PC-9 (cell line): Measurements from ENCODE around the gene TMEM121B. TPM values are rescaled to one million over a fixed set of nuclear protein-coding genes. Genes with fewer than 3 reads are reported as not detected.

Experiments used
- BruUV-seq: library from RNA; stranded (reverse); fragments of 400-500 nt; replicated peaks from 2 replicates; lab custom pipeline; 2021; lab: Mats Ljungman, UMichigan
- CTCF ChIA-PET: fragments of 300-600 bp; sonication (Branson Sonifier 250); formaldehyde crosslinking; loops from one replicate; lab custom pipeline; 2022; ENCODE audit warnings: antibody characterized with exemption; lab: Charles Lee
- POLR2A ChIA-PET: fragments of 300-600 bp; sonication (Branson Sonifier 250); formaldehyde crosslinking; loops from one replicate; lab custom pipeline; 2022; ENCODE audit warnings: antibody characterized with exemption; ENCODE audit not compliant: unreplicated experiment; lab: Charles Lee
- DNase-seq, 2 experiments: peaks; one replicate each; pipeline versions ENCODE4 v3.0.0 to v3.0.0-alpha.2; 2015 to 2022; ENCODE audit warnings: mixed read lengths in 1 of 2
- H2AFZ ChIP-seq: fragments of 200-600 bp; sonication (generic); 2 replicates; pipeline ENCODE4 v1.8.1; 2017; ENCODE audit warnings: antibody characterized with exemption
- H3F3A ChIP-seq: fragments of 200-600 bp; sonication (generic); 2 replicates; pipeline ENCODE4 v1.8.1; 2017; ENCODE audit warnings: antibody characterized with exemption, mild to moderate bottlenecking, low read depth; ENCODE audit not compliant: insufficient read depth
- H3K27ac ChIP-seq: fragments of 200-600 bp; sonication (generic); 2 replicates; pipeline ENCODE4 v1.6.1; 2016; ENCODE audit warnings: mixed run types
- H3K27me3 ChIP-seq: fragments of 200-600 bp; sonication (generic); 2 replicates; pipeline ENCODE4 v1.6.1; 2016; ENCODE audit warnings: low read depth, mixed run types; ENCODE audit not compliant: insufficient read depth
- H3K36me3 ChIP-seq: fragments of 200-600 bp; sonication (generic); 2 replicates; pipeline ENCODE4 v1.6.1; 2016; ENCODE audit warnings: low read depth, mixed run types
- H3K4me1 ChIP-seq: fragments of 200-600 bp; sonication (generic); replicated peaks from 2 replicates; pipeline ENCODE4 v1.6.1; 2016; ENCODE audit warnings: mixed run types; ENCODE audit not compliant: insufficient read depth
- H3K4me2 ChIP-seq: fragments of 200-600 bp; sonication (generic); 2 replicates; pipeline ENCODE4 v1.6.1; 2017; ENCODE audit warnings: mixed run types
- H3K4me3 ChIP-seq: fragments of 200-600 bp; sonication (generic); 2 replicates; pipeline ENCODE4 v1.6.1; 2016; ENCODE audit warnings: mixed run types
- H3K79me2 ChIP-seq: fragments of 200-600 bp; sonication (generic); 2 replicates; pipeline ENCODE4 v1.6.1; 2017; ENCODE audit warnings: low read depth, mixed run types
- H3K9me2 ChIP-seq: fragments of 200-600 bp; sonication (generic); 2 replicates; pipeline ENCODE4 v1.8.1; 2017; ENCODE audit warnings: mild to moderate bottlenecking; ENCODE audit not compliant: insufficient read depth
- H3K9me3 ChIP-seq: fragments of 200-600 bp; sonication (generic); 2 replicates; pipeline ENCODE4 v1.8.1; 2016; ENCODE audit warnings: low read depth; ENCODE audit not compliant: insufficient read depth
- H4K20me1 ChIP-seq: fragments of 200-600 bp; sonication (generic); 2 replicates; pipeline ENCODE4 v1.8.1; 2017; ENCODE audit not compliant: insufficient read depth
- CTCF ChIP-seq: fragments of 200-600 bp; sonication (generic); conservative IDR thresholded peaks from 2 replicates; pipeline ENCODE4 v1.6.1; 2017; ENCODE audit warnings: mixed run types, antibody characterized with exemption, mild to moderate bottlenecking, moderate library complexity
- EZH2 ChIP-seq: fragments of 200-600 bp; sonication (generic); IDR thresholded peaks from 2 replicates; pipeline ENCODE4 v1.8.0; 2017; ENCODE audit warnings: antibody characterized with exemption, low read depth
- intact Hi-C: fragments of 100-400 bp; cut with micrococcal nuclease; formaldehyde crosslinking; loops from one replicate; pipeline ENCODE4 v1.10.0; 2022; ENCODE audit not compliant: unreplicated experiment
- total RNA-seq: library from RNA; stranded (reverse); gene quantifications from 2 replicates; pipeline ENCODE4 v1.2.3, GENCODE V29; 2021

Gene TMEM121B
- total RNA-seq, 1 experiment from 2014 or later = not detected

DNA sequence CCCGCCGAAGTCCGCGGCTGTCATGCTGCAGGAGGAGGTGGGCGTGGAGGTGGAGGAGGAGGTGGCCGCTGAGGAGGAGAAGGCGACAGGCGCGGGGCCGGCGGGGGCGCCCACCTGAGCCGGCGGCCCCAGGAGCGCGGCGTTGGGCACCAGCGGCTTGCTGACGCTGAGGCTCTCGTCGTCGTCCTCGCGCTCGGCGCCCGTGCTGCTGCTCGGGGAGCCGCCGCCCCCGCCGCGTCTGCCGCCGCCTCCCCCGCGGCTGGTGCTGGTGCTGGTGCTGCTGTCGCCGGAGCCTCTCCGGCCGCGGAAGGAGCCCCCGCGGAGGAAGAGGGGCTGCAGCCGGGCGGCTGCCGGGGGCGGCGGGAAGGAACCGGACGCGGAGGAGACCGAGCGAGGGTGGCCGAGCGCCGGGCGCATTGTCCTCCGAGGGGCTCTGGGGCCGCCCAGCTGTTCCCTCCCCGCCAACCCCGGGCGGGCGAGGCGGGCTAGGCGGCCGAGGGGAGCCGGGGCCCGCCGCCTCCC is 388 bp downstream of the TMEM121B start:
- BruUV-seq = no TSS peak

DNA sequence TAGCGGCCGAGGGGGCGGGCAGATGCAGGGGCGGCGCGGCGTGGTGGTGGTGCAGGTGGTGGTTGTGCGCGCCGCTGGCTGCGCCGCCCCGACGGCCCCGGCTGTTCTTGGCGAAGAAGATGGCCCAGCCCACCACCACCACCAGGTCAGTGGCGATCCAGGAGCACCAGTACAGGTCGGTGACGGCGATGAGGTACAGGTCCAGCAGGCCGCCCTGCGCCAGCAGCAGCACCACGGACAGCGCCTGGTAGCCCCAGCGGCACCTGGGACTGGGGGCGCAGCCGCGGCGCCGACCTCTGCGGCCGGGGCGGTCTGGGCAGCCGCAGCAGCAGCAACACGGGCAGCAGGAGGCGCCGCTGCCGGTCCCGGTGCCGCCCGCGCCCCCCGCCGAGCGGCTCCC is 879 bp downstream of the TMEM121B start:
- peak in 1 of 2 experiments; percentile 5 for DNase-seq
- Histone ChIP-seq H3K27me3 (no peaks in the 10 kb centered on the region), H4K20me1 (no peaks in the 10 kb centered on the region), H3K9me3 (no peaks in the 10 kb centered on the region), H3K36me3 (no peaks in the 10 kb centered on the region), H3K4me2 (no peak overlapping the region), H3K4me1 (no peaks in the 10 kb centered on the region), H3K79me2 (no peaks in the 10 kb centered on the region), H3F3A (no peaks in the 10 kb centered on the region), H2AFZ (no peak overlapping the region), H3K27ac (no peak overlapping the region), H3K9me2 (no peaks in the 10 kb centered on the region), H3K4me3 (no peak overlapping the region)
- no TSS peak for BruUV-seq
- intact Hi-C loops = no loop called here
- POLR2A ChIA-PET = no interaction called here
- no peak for TF ChIP-seq EZH2
- no peak for TF ChIP-seq CTCF
- CTCF ChIA-PET = no interaction called here

More for the DNA sequence above, 388 bp downstream of the TMEM121B start:
- no peaks in the 10 kb centered on the region for H3K36me3 ChIP-seq
- no peaks in the 10 kb centered on the region for H3K9me3 ChIP-seq
- no peak overlapping the region for H3K4me2 ChIP-seq
- H2AFZ ChIP-seq = no peak overlapping the region
- ChIA-PET POLR2A (no interaction called here), CTCF (no interaction called here)
- intact Hi-C loops = no loop called here
- H3K27me3 ChIP-seq = no peaks in the 10 kb centered on the region
- no peaks in the 10 kb centered on the region for H3K4me1 ChIP-seq
- no peaks in the 10 kb centered on the region for H3K9me2 ChIP-seq
- DNase-seq = no peak
- H3K4me3 ChIP-seq = no peak overlapping the region
- TF ChIP-seq CTCF (no peak), EZH2 (no peak)
- H3F3A ChIP-seq = no peaks in the 10 kb centered on the region
- H3K27ac ChIP-seq = no peak overlapping the region
- H3K79me2 ChIP-seq = no peaks in the 10 kb centered on the region
- no peaks in the 10 kb centered on the region for H4K20me1 ChIP-seq

DNA sequence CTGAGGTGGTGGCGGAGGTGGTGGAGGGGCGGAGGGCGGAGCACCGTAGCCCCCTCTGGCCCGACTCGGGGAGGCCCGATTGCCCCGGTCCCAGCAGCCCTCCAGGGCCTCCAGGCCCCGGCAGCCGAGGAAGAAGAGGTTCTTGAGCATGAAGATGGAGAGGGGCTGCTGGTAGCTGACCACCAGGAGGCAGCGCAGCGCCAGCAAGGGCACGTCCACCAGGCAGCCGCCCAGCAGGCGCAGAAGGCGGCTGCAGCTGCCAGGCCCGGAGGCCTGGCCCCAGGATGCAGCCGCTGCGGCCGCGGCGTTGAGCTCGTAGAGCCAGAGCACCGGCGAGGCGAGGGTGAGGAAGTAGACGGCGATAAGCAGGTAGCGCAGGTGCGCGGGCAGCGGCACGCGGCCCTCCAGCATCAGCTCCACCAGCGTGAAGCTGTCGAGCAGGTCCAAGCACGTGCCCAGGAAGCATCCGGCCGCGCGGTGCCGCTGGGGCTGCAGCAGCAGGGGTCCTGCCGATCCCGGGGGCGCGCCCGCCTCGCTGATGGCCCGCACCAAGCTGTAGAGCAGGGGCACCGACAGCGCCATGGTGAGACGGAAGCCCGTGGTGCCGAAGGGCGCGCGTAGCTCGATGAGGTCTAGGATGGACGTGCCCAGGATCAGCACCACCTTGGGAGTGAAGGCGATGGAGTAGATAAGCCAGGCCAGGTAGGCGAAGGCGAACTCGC is 1.5 kb downstream of the TMEM121B start:
- no TSS peak for BruUV-seq
- no peaks in the 10 kb centered on the region for H3F3A ChIP-seq
- H3K9me3 ChIP-seq = no peaks in the 10 kb centered on the region
- H3K4me3 ChIP-seq = no peak overlapping the region
- H3K9me2 ChIP-seq = no peaks in the 10 kb centered on the region
- TF ChIP-seq EZH2 = no peak
- intact Hi-C loops = no loop called here
- no peaks in the 10 kb centered on the region for H3K79me2 ChIP-seq
- DNase-seq = no peak
- H3K4me1 ChIP-seq = no peaks in the 10 kb centered on the region
- no peaks in the 10 kb centered on the region for H4K20me1 ChIP-seq
- POLR2A ChIA-PET = no interaction called here
- no peak overlapping the region for H2AFZ ChIP-seq
- no peaks in the 10 kb centered on the region for H3K36me3 ChIP-seq
- H3K27me3 ChIP-seq = no peaks in the 10 kb centered on the region
- CTCF ChIA-PET = no interaction called here
- H3K4me2 ChIP-seq = no peak overlapping the region
- no peak overlapping the region for H3K27ac ChIP-seq
